IMR-90 (cell line): Measurements from ENCODE around the gene C2CD4C. TPM values are rescaled to one million over a fixed set of nuclear protein-coding genes. Genes with fewer than 3 reads are reported as not detected.

ENCODE experiments used
- ATAC-seq: fragments of 200-7000 bp; cut with Tn5 transposase; 2 replicates; pipeline ENCODE4 v1.9.1; 2020; ENCODE audit warnings: low read depth, mild to moderate bottlenecking, moderate library complexity
- BruUV-seq: library from RNA; stranded (reverse); fragments of 400-500 nt; replicated peaks from 2 replicates; lab custom pipeline; 2021; lab: Mats Ljungman, UMichigan
- CTCF ChIA-PET: fragments of 300-600 bp; formaldehyde crosslinking; extraction: SDS; loops from one replicate; lab custom pipeline; 2021; ENCODE audit warnings: antibody characterized with exemption; lab: Yijun Ruan, JAX
- POLR2A ChIA-PET: fragments of 300-600 bp; sonication (Branson Sonifier 250); formaldehyde crosslinking; loops from one replicate; lab custom pipeline; 2022; ENCODE audit warnings: antibody characterized with exemption; ENCODE audit not compliant: unreplicated experiment; lab: Charles Lee
- DNase-seq: peaks from one replicate; pipeline ENCODE4 v3.0.0; 2013
- H2AFZ ChIP-seq: replicated peaks from 2 replicates; pipeline ENCODE3; 2013; ENCODE audit warnings: low read length, mild to moderate bottlenecking; ENCODE audit not compliant: poor library complexity
- H2AK5ac ChIP-seq: 2 replicates; pipeline ENCODE4 v1.6.1; 2013; ENCODE audit warnings: low read depth, low read length, inconsistent platforms
- H2AK9ac ChIP-seq: replicated peaks from 2 replicates; pipeline ENCODE3; 2013; ENCODE audit warnings: mild to moderate bottlenecking, low read depth, low read length, moderate library complexity; ENCODE audit not compliant: poor library complexity
- H2BK120ac ChIP-seq: 2 replicates; pipeline ENCODE4 v1.6.1; 2013; ENCODE audit warnings: low read depth, low read length, inconsistent platforms
- H2BK15ac ChIP-seq: 3 replicates; pipeline ENCODE4 v1.6.1; 2013; ENCODE audit warnings: low read depth, low read length, inconsistent platforms
- H2BK20ac ChIP-seq: 2 replicates; pipeline ENCODE4 v1.6.1; 2013; ENCODE audit warnings: low read depth, mild to moderate bottlenecking, inconsistent platforms, low read length, moderate library complexity
- H2BK5ac ChIP-seq: 2 replicates; pipeline ENCODE4 v1.6.1; 2013; ENCODE audit warnings: mild to moderate bottlenecking, low read depth, low read length, inconsistent platforms; ENCODE audit not compliant: poor library complexity, severe bottlenecking
- H3K14ac ChIP-seq: replicated peaks from 2 replicates; pipeline ENCODE4 v1.6.1; 2013; ENCODE audit warnings: low read depth, low read length, inconsistent platforms
- H3K18ac ChIP-seq: 2 replicates; pipeline ENCODE4 v1.6.1; 2013; ENCODE audit warnings: low read depth, low read length, control low read depth
- H3K23ac ChIP-seq: 2 replicates; pipeline ENCODE4 v1.6.1; 2013; ENCODE audit warnings: low read depth, low read length, inconsistent platforms
- H3K27ac ChIP-seq: 2 replicates; pipeline ENCODE4 v1.5.1; 2013; ENCODE audit warnings: mild to moderate bottlenecking, control low read depth, low read length; ENCODE audit not compliant: insufficient read depth
- H3K27me3 ChIP-seq: 2 replicates; pipeline ENCODE4 v1.6.1; 2013; ENCODE audit warnings: low read length; ENCODE audit not compliant: control insufficient read depth, insufficient read depth
- H3K36me3 ChIP-seq: 2 replicates; pipeline ENCODE4 v1.6.1; 2013; ENCODE audit warnings: low read length, mixed read lengths; ENCODE audit not compliant: control insufficient read depth, insufficient read depth
- H3K4ac ChIP-seq: 2 replicates; pipeline ENCODE4 v1.6.1; 2013; ENCODE audit warnings: low read depth, low read length, inconsistent platforms
- H3K4me1 ChIP-seq: 2 replicates; pipeline ENCODE4 v1.6.1; 2013; ENCODE audit warnings: low read length, mixed read lengths; ENCODE audit not compliant: control insufficient read depth, insufficient read depth
- H3K4me2 ChIP-seq: 2 replicates; pipeline ENCODE4 v1.6.1; 2013; ENCODE audit warnings: low read depth, mild to moderate bottlenecking, control low read depth, low read length, moderate library complexity
- H3K4me3 ChIP-seq: 2 replicates; pipeline ENCODE4 v1.5.1; 2013; ENCODE audit warnings: low read depth, mild to moderate bottlenecking, control low read depth, low read length, moderate library complexity; ENCODE audit not compliant: insufficient read depth
- H3K56ac ChIP-seq: 2 replicates; pipeline ENCODE4 v1.6.1; 2013; ENCODE audit warnings: low read length, inconsistent platforms; ENCODE audit not compliant: insufficient read depth; ENCODE audit errors: extremely low read depth
- H3K79me1 ChIP-seq, 2 experiments: 2 replicates each; pipeline ENCODE4 v1.6.1; 2013; ENCODE audit warnings: low read length in 2 of 2, inconsistent platforms in 1 of 2, low read depth in 1 of 2
- H3K9ac ChIP-seq: 2 replicates; pipeline ENCODE4 v1.6.1; 2013; ENCODE audit warnings: low read depth, low read length, control low read depth
- H3K9me1 ChIP-seq: 2 replicates; pipeline ENCODE4 v1.6.1; 2013; ENCODE audit warnings: low read length, inconsistent platforms; ENCODE audit not compliant: insufficient read depth
- H3K9me3 ChIP-seq: 2 replicates; pipeline ENCODE4 v1.6.1; 2013; ENCODE audit warnings: low read length; ENCODE audit not compliant: control insufficient read depth, insufficient read depth
- H4K20me1 ChIP-seq: 2 replicates; pipeline ENCODE4 v1.6.1; 2013; ENCODE audit warnings: low read length, inconsistent platforms; ENCODE audit not compliant: insufficient read depth
- H4K5ac ChIP-seq: 2 replicates; pipeline ENCODE4 v1.6.1; 2013; ENCODE audit warnings: mild to moderate bottlenecking, low read depth, low read length, control low read depth
- H4K8ac ChIP-seq, 2 experiments: 2 replicates each; pipeline ENCODE4 v1.6.1; 2013; ENCODE audit warnings: low read depth in 2 of 2, low read length in 2 of 2, control low read depth in 1 of 2, inconsistent platforms in 1 of 2
- H4K91ac ChIP-seq: 2 replicates; pipeline ENCODE4 v1.6.1; 2013; ENCODE audit warnings: low read depth, low read length, inconsistent platforms; ENCODE audit not compliant: insufficient read depth
- BHLHE40 ChIP-seq: fragments of 150-350 bp; IDR thresholded peaks from 2 replicates; pipeline ENCODE4 v1.6.1; 2016; ENCODE audit warnings: mild to moderate bottlenecking, low read depth, low read length
- CTCF ChIP-seq: conservative IDR thresholded peaks from 2 replicates; pipeline ENCODE4 v1.5.1; 2012; ENCODE audit warnings: mild to moderate bottlenecking, low read depth, low read length, improper control_type of control experiment
- FOS ChIP-seq: fragments of 150-350 bp; IDR thresholded peaks from 2 replicates; pipeline ENCODE4 v1.6.1; 2016; ENCODE audit warnings: low read depth, low read length
- MAFK ChIP-seq: IDR thresholded peaks from 2 replicates; pipeline ENCODE4 v1.6.1; 2012; ENCODE audit warnings: low read depth, low read length, improper control_type of control experiment
- RAD21 ChIP-seq: IDR thresholded peaks from 2 replicates; pipeline ENCODE4 v1.6.1; 2012; ENCODE audit warnings: low read length, improper control_type of control experiment
- RFX5 ChIP-seq: IDR thresholded peaks from 2 replicates; pipeline ENCODE4 v1.8.0; 2012; ENCODE audit warnings: low read depth, mild to moderate bottlenecking, low read length, moderate library complexity
- WGBS, 2 experiments: methylation state at CpG; one replicate each; pipeline versions ENCODE4 v1.1.5 to v1.1.7; 2013; ENCODE audit warnings: missing lambda C conversion rate in 2 of 2; ENCODE audit not compliant: insufficient read length in 1 of 2; ENCODE audit errors: extremely low coverage in 2 of 2; 5-methylcytosine and 5-hydroxymethylcytosine counted together
- dilution Hi-C: fragments of 300-500 bp; cut with HindIII; formaldehyde crosslinking; loops from one replicate; pipeline ENCODE4 v1.14.3; 2018; ENCODE audit warnings: low sequenced_read_pairs; ENCODE audit not compliant: unreplicated experiment
- in situ Hi-C: fragments of 300-500 bp; cut with MboI; formaldehyde crosslinking; loops from 3 replicates; pipeline ENCODE4 v1.14.3; 2019; ENCODE audit warnings: low sequenced_read_pairs, inconsistent platforms, mixed read lengths
- intact Hi-C: fragments of 100-400 bp; cut with micrococcal nuclease; formaldehyde crosslinking; loops from 2 replicates; pipeline ENCODE4 v1.10.0; 2022
- polyA plus RNA-seq, 3 experiments: library from polyadenylated mRNA; depleted of rRNA; stranded (reverse); fragments of >200 nt; gene quantifications; 2 replicates each; pipeline ENCODE4 v1.2.3, GENCODE V29; 2012; ENCODE audit warnings: low replicate concordance in 1 of 3
- total RNA-seq: library from RNA; depleted of rRNA; stranded (reverse); fragments of >200 nt; gene quantifications from 2 replicates; pipeline ENCODE4 v1.2.3, GENCODE V29; 2012

Gene C2CD4C
- total and polyA plus RNA-seq, 2 of the 4 experiments (the other 2 are of a cell fraction), result under 0.01 to 0.07 TPM

- Histone ChIP-seq H3K4ac (no peak overlapping the region), H3K4me2 (no peak overlapping the region), H3K79me1 (no peaks in the 10 kb centered on the region), H3K9me1 (no peaks in the 10 kb centered on the region), H3K23ac (no peak overlapping the region), H4K8ac (no peak overlapping the region), H4K5ac (no peak overlapping the region), H3K9ac (no peak overlapping the region), H3K27me3 (peaks cover 36% of the 10 kb centered on the region), H4K20me1 (no peaks in the 10 kb centered on the region), H2BK5ac (no peak overlapping the region), H3K18ac (no peak overlapping the region), H2BK20ac (no peak overlapping the region), H3K27ac (no peak overlapping the region), H3K56ac (no peak overlapping the region), H3K4me3 (no peak overlapping the region), H3K36me3 (no peaks in the 10 kb centered on the region), H2AK9ac (no peak overlapping the region), H2AK5ac (no peak overlapping the region), H2BK120ac (no peak overlapping the region), H3K9me3 (peaks cover 8% of the 10 kb centered on the region), H3K4me1 (no peaks in the 10 kb centered on the region), H4K91ac (no peak overlapping the region), H2BK15ac (no peak overlapping the region), H3K14ac (no peak overlapping the region), H2AFZ (no peak overlapping the region)
- TF ChIP-seq BHLHE40 (no peak), CTCF (no peak), RFX5 (no peak), RAD21 (no peak), MAFK (no peak), FOS (no peak)
- POLR2A ChIA-PET, result no interaction called here
- DNase-seq (no peak), ATAC-seq (no peak)
- intact Hi-C loops, result no loop called here
- BruUV-seq, result no TSS peak
- 90% methylated on average over 4 of the region's 8 CpGs; no CpG with 5 or more reads in 1 of the 2 experiments for WGBS, 2 experiments
- dilution Hi-C loops, result no loop called here
- CTCF ChIA-PET, result no interaction called here
- in situ Hi-C loops, result no loop called here
Observed at GRCh38 chr19:366951-367350, 42.0 kb downstream of the C2CD4C start.
